Natural killer cell (primary cell): Measurements from ENCODE around the gene CWF19L1. TPM values are rescaled to one million over a fixed set of nuclear protein-coding genes. Genes with fewer than 3 reads are reported as not detected.
A peak's percentile ranks its signal among the peaks of the same experiment; 100 is the strongest.

Source experiments
- ATAC-seq, 3 donors: fragments of 150-1000 bp in 2 of 3; fragments of 200-7000 bp in 1 of 3; cut with Tn5 transposase; 1 replicate in 1 of 3; 2 replicates in 2 of 3; pipeline ENCODE4 v1.10.0; 2021; ENCODE audit warnings: mild to moderate bottlenecking in 2 of 3, moderate library complexity in 2 of 3
- DNase-seq, 2 donors: peaks; one replicate each; pipeline versions ENCODE4 v3.0.0 to v3.0.0-alpha.2; 2013 to 2021; ENCODE audit warnings: mixed read lengths in 1 of 2
- H3K27ac ChIP-seq: one replicate; pipeline ENCODE4 v1.5.1; 2013; ENCODE audit warnings: mild to moderate bottlenecking, low read length
- H3K27me3 ChIP-seq: one replicate; pipeline ENCODE4 v1.6.1; 2013; ENCODE audit warnings: low read length; ENCODE audit not compliant: control insufficient read depth, insufficient read depth
- H3K36me3 ChIP-seq: one replicate; pipeline ENCODE4 v1.6.1; 2013; ENCODE audit warnings: low read length; ENCODE audit not compliant: control insufficient read depth, insufficient read depth
- H3K4me1 ChIP-seq: one replicate; pipeline ENCODE4 v1.6.1; 2013; ENCODE audit warnings: low read length; ENCODE audit not compliant: control insufficient read depth, insufficient read depth
- H3K4me3 ChIP-seq: one replicate; pipeline ENCODE4 v1.5.1; 2013; ENCODE audit warnings: low read length
- H3K9me3 ChIP-seq: one replicate; pipeline ENCODE4 v1.6.1; 2013; ENCODE audit warnings: low read length; ENCODE audit not compliant: control insufficient read depth, insufficient read depth
- H3K27ac Mint-ChIP-seq, 2 donors: one replicate each; pipeline ENCODE4 v1.8.0; 2022; ENCODE audit warnings: mild to moderate bottlenecking in 2 of 2, mixed read lengths in 2 of 2, moderate library complexity in 1 of 2
- H3K27me3 Mint-ChIP-seq, 2 donors: one replicate each; pipeline ENCODE4 v1.8.0; 2022; ENCODE audit warnings: low read depth in 2 of 2, mixed read lengths in 2 of 2
- H3K36me3 Mint-ChIP-seq: one replicate; pipeline ENCODE4 v1.8.0; 2022; ENCODE audit warnings: mixed read lengths
- H3K4me1 Mint-ChIP-seq, 2 donors: one replicate each; pipeline ENCODE4 v1.8.0; 2022; ENCODE audit warnings: mixed read lengths in 2 of 2
- H3K4me3 Mint-ChIP-seq: one replicate; pipeline ENCODE4 v1.8.0; 2022; ENCODE audit warnings: mild to moderate bottlenecking, moderate library complexity, mixed read lengths
- H3K9me3 Mint-ChIP-seq, 2 donors: one replicate each; pipeline ENCODE4 v1.8.0; 2022; ENCODE audit warnings: mixed read lengths in 2 of 2
- WGBS: methylation state at CpG from one replicate; pipeline ENCODE4 v1.1.7; 2013; ENCODE audit warnings: missing lambda C conversion rate; ENCODE audit not compliant: insufficient coverage; 5-methylcytosine and 5-hydroxymethylcytosine counted together
- intact Hi-C: fragments of 100-400 bp; cut with micrococcal nuclease; formaldehyde crosslinking; loops from one replicate; pipeline ENCODE4 v1.14.2; 2022
- total RNA-seq, 4 donors: library from RNA; stranded (reverse); fragments of 120-200 nt in 1 of 4; gene quantifications; one replicate each; pipeline versions ENCODE4 v1.2.3 to v1.2.4, GENCODE V29; 2013 to 2022
- TF ChIP-seq, protein P1 (sequence below): fragments of 200-600 bp; IDR thresholded peaks from one replicate; pipeline ENCODE4 v1.8.0; 2022; ENCODE audit warnings: antibody characterized with exemption

Gene CWF19L1
- total RNA-seq: 10 to 100 TPM; 52.5 to 58.0 (median 54.8) TPM
- total RNA-seq (2013): 45.3 TPM

DNA sequence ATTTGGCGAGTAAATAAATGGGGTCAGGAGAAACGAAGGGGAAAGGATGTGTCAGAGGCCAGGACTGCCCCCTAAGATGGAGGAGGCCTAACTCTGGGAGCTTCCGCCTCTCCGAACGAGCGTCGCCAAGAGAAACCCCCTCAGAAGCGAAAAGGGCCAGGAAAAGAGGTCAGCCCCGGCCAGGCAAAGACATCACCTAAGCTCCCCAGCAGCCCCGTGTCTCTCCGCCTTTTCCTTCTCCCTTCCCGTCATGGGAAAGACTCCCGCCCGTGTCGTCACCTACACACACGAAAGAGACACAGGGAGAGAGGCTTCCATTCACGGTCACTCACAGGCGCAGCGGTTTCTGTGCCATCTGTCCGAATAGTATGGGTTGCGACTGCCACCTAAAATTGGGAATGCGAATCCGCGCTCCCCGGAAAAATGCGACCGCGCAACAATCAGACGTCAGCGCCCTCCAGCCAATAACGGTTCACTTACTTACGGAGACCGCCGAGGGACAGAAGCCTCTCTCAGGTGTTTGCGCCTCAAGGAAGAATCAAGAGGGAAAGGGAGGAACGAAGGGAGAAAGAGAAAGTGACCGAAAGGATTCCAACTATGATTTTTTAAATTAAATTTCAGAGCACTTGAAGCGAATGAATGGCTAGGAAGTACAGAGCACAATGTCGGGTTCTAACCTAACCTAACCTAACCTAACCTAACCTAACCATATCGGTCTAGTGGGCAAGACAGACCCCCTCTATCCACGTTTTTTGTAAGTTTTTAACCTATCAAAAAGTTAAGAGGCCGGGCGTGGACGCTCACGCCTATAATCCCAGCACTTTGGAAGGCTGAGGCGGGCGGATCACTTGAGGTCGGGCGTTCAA lies at the start of gene CWF19L1:
Gene CWF19L1, minus strand, starts transcription at position 400 of the 866 bp plus-strand sequence. Its CDS starts 45 bp downstream, at position 355.
- Histone ChIP-seq H3K27me3 (no peaks in the 10 kb centered on the region), H3K4me3 (peak within 1 kb of the TSS; percentile 95), H3K36me3 (peaks cover under 1% of the 10 kb centered on the region), H3K4me1 (peaks cover 15% of the 10 kb centered on the region), H3K27ac (peak within 1 kb of the TSS; percentile 80), H3K9me3 (no peaks in the 10 kb centered on the region)
- WGBS: 4% methylated on average over 48 of the region's 49 CpGs
- intact Hi-C loops: loop anchor here (1.0 kb wide), 2 partner anchors 38 to 81 kb away; partner anchors contain the start of genes CHUK and ERLIN1
- peak within 1 kb of the TSS; percentile 97 for H3K27ac Mint-ChIP-seq
- TF ChIP-seq, protein P1, sequence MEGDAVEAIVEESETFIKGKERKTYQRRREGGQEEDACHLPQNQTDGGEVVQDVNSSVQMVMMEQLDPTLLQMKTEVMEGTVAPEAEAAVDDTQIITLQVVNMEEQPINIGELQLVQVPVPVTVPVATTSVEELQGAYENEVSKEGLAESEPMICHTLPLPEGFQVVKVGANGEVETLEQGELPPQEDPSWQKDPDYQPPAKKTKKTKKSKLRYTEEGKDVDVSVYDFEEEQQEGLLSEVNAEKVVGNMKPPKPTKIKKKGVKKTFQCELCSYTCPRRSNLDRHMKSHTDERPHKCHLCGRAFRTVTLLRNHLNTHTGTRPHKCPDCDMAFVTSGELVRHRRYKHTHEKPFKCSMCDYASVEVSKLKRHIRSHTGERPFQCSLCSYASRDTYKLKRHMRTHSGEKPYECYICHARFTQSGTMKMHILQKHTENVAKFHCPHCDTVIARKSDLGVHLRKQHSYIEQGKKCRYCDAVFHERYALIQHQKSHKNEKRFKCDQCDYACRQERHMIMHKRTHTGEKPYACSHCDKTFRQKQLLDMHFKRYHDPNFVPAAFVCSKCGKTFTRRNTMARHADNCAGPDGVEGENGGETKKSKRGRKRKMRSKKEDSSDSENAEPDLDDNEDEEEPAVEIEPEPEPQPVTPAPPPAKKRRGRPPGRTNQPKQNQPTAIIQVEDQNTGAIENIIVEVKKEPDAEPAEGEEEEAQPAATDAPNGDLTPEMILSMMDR: no peak
- peaks cover 6% of the 10 kb centered on the region for H3K36me3 Mint-ChIP-seq
- ATAC-seq: peak; percentile 83 to 91 (median 83)
- H3K9me3 Mint-ChIP-seq: no peaks in the 10 kb centered on the region
- H3K27me3 Mint-ChIP-seq: no peaks in the 10 kb centered on the region
- peak; percentile 70 to 87 for DNase-seq
- peaks cover 31 to 32% of the 10 kb centered on the region in 2 donors for H3K4me1 Mint-ChIP-seq
- peak within 1 kb of the TSS; percentile 99 for H3K4me3 Mint-ChIP-seq

DNA sequence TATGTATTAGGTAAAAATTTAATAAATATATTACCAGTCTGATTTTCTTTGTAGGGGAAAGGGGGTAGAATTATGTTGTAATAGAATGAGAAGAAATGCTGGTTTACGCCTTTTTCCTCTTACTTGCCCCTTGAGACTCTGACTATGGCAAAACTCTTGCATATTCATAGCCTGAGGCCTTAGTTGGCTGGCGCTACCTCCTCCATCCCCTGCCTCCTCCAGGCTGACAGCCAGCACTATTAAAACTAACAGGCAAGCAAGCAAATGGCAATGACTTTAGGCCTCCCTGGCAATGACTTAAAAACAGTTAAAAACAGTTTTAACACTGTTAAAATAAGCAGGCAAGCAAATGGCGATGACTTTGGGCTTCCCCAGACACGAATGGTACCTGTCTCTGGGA lies 48.2 kb upstream of the CWF19L1 start:
- 88% methylated on average over 4 of the region's 4 CpGs for WGBS
- peaks cover 28 to 40% of the 10 kb centered on the region in 2 donors for H3K27me3 Mint-ChIP-seq

GRCh38 chr10:100311298-100311697 lies 43.9 kb upstream of the CWF19L1 start:
- TF ChIP-seq, protein P1: no peak
- H3K27me3 ChIP-seq: peaks cover 8% of the 10 kb centered on the region
- no peaks in the 10 kb centered on the region for H3K36me3 Mint-ChIP-seq
- 66% methylated on average over 2 of the region's 4 CpGs for WGBS
- no peak for ATAC-seq
- no peaks in the 10 kb centered on the region for H3K4me1 Mint-ChIP-seq
- no peaks in the 10 kb centered on the region for H3K36me3 ChIP-seq
- H3K27ac Mint-ChIP-seq: no peak overlapping the region
- H3K4me1 ChIP-seq: no peaks in the 10 kb centered on the region
- intact Hi-C loops: no loop called here
- peaks cover 19 to 43% of the 10 kb centered on the region in 2 donors for H3K27me3 Mint-ChIP-seq
- no peak overlapping the region for H3K4me3 Mint-ChIP-seq
- DNase-seq: no peak
- no peaks in the 10 kb centered on the region for H3K9me3 Mint-ChIP-seq
- no peaks in the 10 kb centered on the region for H3K9me3 ChIP-seq
- no peak overlapping the region for H3K4me3 ChIP-seq
- H3K27ac ChIP-seq: no peak overlapping the region

More for the DNA sequence above, 48.2 kb upstream of the CWF19L1 start:
- Histone ChIP-seq H3K4me1 (no peaks in the 10 kb centered on the region), H3K4me3 (no peak overlapping the region), H3K9me3 (no peaks in the 10 kb centered on the region), H3K27me3 (peaks cover 7% of the 10 kb centered on the region), H3K36me3 (no peaks in the 10 kb centered on the region), H3K27ac (no peak overlapping the region)
- TF ChIP-seq, protein P1: no peak
- no peak overlapping the region for H3K27ac Mint-ChIP-seq
- no peaks in the 10 kb centered on the region for H3K36me3 Mint-ChIP-seq
- no peaks in the 10 kb centered on the region for H3K9me3 Mint-ChIP-seq
- no peak overlapping the region for H3K4me3 Mint-ChIP-seq
- DNase-seq: no peak
- H3K4me1 Mint-ChIP-seq: no peaks in the 10 kb centered on the region
- no peak for ATAC-seq
- intact Hi-C loops: no loop called here
